Kidney (tissue), 14 donors: ENCODE measurements around the gene RAI1. TPM values are rescaled to one million over a fixed set of nuclear protein-coding genes. Genes with fewer than 3 reads are reported as not detected.

Experiments used
- DNase-seq, 5 donors: peaks; one replicate each; pipeline ENCODE4 v3.0.0-alpha.2; 2013 to 2020
- FAIRE-seq: peaks from 2 replicates; lab custom pipeline; 2012; peaks lifted over from hg19 to GRCh38; lab: Jason Lieb, UNC
- H3K27ac ChIP-seq, 2 donors: one replicate each; pipeline ENCODE4 v1.7.0; 2013; ENCODE audit warnings: low read depth in 2 of 2, low read length in 2 of 2, inconsistent platforms in 1 of 2
- H3K27me3 ChIP-seq: one replicate; pipeline ENCODE4 v1.7.1; 2013; ENCODE audit warnings: low read length, inconsistent platforms; ENCODE audit not compliant: control insufficient read depth, insufficient read depth
- H3K36me3 ChIP-seq, 3 donors: one replicate each; pipeline versions ENCODE4 v1.7.0 to v1.7.1; 2013; ENCODE audit warnings: low read length in 3 of 3, control low read depth in 1 of 3, inconsistent platforms in 1 of 3; ENCODE audit not compliant: insufficient read depth in 3 of 3, control insufficient read depth in 2 of 3
- H3K4me1 ChIP-seq, 3 donors: one replicate each; pipeline versions ENCODE4 v1.7.0 to v1.7.1; 2013; ENCODE audit warnings: low read length in 3 of 3, inconsistent platforms in 1 of 3, low read depth in 1 of 3; ENCODE audit not compliant: control insufficient read depth in 2 of 3, insufficient read depth in 2 of 3
- H3K4me3 ChIP-seq, 3 donors: one replicate each; pipeline versions ENCODE4 v1.7.0 to v1.8.1; 2013; ENCODE audit warnings: low read length in 3 of 3, control low read depth in 1 of 3, inconsistent platforms in 1 of 3
- H3K9ac ChIP-seq, 3 donors: one replicate each; pipeline versions ENCODE4 v1.7.0 to v1.7.1; 2013; ENCODE audit warnings: low read length in 3 of 3, control low read depth in 1 of 3, inconsistent platforms in 1 of 3
- H3K9me3 ChIP-seq, 3 donors: one replicate each; pipeline versions ENCODE4 v1.7.0 to v1.7.1; 2013; ENCODE audit warnings: low read length in 3 of 3, control low read depth in 1 of 3, inconsistent platforms in 1 of 3; ENCODE audit not compliant: control insufficient read depth in 2 of 3, insufficient read depth in 1 of 3
- intact Hi-C: fragments of 100-400 bp; cut with DNase I; formaldehyde crosslinking; loops from one replicate; pipeline ENCODE4 v1.11.1; 2022
- polyA plus RNA-seq: library from polyadenylated mRNA; stranded (reverse); fragments of 350-450 nt; fragmentation: Illumina TruSeq; extraction: RNeasy Lipid Tissue Mini Kit (QIAGEN cat#74804); gene quantifications from one replicate; pipeline ENCODE4 v1.2.3, GENCODE V29; 2014; ENCODE audit warnings: low read depth, low replicate concordance; ENCODE audit not compliant: insufficient read depth
- total RNA-seq: library from RNA; stranded (reverse); fragmentation: NEBNext Ultra II Directional; extraction: Animal tissue kit (Norgen Biotek cat#: 25700); gene quantifications from one replicate; pipeline ENCODE4 v1.2.1, GENCODE V29; 2021
- TF ChIP-seq, protein P1 (sequence below): IDR thresholded peaks from 3 replicates; pipeline ENCODE4 v1.5.1; 2012; ENCODE audit warnings: mild to moderate bottlenecking, moderate library complexity, borderline replicate concordance; ENCODE audit not compliant: insufficient read depth; ENCODE audit errors: extremely low read depth
- donor health status: control.
- donor health status: control.
- donor health status: control.
- donor health status: control.
- donor health status: control.
- donor health status: DM: yes; HTN: yes; CAD: no.
- donor health status: Normal renal cell carcinoma (clear cell type).

RAI1 gene
- total and polyA plus RNA-seq, 2 donors from 2014 or later, result 6.7 to 50.5 TPM

DNA sequence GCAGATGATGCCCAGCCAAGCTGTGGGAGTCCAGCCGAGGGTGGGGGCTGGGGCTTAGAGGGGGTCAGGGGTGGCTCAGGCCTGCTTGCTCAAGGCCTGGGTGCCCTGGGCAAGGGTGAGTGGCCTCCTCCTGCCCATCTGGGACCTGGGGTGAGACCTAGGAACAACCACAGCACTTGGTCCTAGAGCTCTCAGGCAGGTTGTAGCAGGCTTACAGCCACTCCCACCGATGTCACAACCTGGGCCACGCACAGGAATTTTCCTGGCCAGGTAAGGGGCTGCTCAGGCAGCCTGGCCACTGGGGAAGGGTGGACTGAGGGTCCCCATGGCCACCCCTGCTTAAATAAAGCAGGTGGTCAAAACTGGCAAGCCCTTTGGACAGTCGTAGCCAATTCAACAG, 161.8 kb downstream of the RAI1 start:
- FAIRE-seq (no peak), DNase-seq (no peak)
- peaks cover 0 to 2% (median 0%) of the 10 kb centered on the region in 3 donors for H3K36me3 ChIP-seq
- no peaks in the 10 kb centered on the region for H3K27me3 ChIP-seq
- H3K27ac ChIP-seq, result no peak overlapping the region
- H3K4me3 ChIP-seq, result no peak overlapping the region
- no peak overlapping the region for H3K9ac ChIP-seq
- H3K9me3 ChIP-seq, result no peaks in the 10 kb centered on the region
- TF ChIP-seq, protein P1, sequence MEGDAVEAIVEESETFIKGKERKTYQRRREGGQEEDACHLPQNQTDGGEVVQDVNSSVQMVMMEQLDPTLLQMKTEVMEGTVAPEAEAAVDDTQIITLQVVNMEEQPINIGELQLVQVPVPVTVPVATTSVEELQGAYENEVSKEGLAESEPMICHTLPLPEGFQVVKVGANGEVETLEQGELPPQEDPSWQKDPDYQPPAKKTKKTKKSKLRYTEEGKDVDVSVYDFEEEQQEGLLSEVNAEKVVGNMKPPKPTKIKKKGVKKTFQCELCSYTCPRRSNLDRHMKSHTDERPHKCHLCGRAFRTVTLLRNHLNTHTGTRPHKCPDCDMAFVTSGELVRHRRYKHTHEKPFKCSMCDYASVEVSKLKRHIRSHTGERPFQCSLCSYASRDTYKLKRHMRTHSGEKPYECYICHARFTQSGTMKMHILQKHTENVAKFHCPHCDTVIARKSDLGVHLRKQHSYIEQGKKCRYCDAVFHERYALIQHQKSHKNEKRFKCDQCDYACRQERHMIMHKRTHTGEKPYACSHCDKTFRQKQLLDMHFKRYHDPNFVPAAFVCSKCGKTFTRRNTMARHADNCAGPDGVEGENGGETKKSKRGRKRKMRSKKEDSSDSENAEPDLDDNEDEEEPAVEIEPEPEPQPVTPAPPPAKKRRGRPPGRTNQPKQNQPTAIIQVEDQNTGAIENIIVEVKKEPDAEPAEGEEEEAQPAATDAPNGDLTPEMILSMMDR, result no peak
- intact Hi-C loops, result no loop called here
- H3K4me1 ChIP-seq, result peaks cover 0 to 31% (median 24%) of the 10 kb centered on the region in 3 donors

DNA sequence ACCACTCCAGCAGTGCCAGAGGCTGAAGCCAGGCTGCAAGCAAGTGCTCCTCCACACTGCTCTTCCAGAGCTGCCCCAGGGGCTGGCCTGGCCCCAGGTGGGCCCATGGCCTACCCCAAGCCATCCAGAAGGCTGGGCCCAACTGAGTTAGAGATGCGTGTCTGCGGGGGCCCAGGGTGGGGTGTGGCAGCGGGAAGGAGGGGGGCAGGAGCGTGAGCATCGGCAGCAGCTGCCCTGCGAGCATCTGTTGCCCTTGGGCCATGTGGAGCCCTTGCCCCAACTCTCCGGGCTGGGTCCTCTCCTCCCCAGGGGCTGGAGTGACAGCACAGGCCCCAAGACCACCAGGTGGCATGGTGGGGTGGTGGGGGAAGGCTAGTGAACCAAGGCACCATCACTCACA, 162.8 kb downstream of the RAI1 start:
- intact Hi-C loops, result no loop called here

DNA sequence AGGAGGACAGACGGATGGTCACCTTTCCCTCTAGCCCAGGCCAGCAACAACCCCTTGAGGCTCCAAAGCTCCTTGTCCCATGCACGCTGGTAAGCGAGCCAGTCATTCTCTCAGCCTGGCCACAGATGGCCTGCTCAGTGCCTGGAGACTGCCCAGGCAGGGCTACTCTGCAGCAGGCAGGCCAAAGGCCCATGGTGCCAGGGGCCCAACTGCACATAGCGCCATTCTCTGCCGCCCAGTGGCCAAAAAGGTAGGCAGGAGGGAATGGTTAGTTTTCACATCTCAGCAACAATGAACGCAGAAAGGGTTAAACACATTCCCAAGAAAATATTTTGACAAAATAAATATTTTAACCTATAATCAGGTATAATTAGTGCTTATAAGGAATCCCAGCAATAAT, 163.2 kb downstream of the RAI1 start:
- TF ChIP-seq, protein P1, result no peak
- H3K27ac ChIP-seq, result no peak overlapping the region
- FAIRE-seq, result no peak

More for the DNA sequence above, 162.8 kb downstream of the RAI1 start:
- DNase-seq (peak in 1 of 5 donors; percentile 47), FAIRE-seq (no peak)
- H3K9me3 ChIP-seq, result no peaks in the 10 kb centered on the region
- no peak overlapping the region for H3K27ac ChIP-seq
- peaks cover 0 to 2% (median 0%) of the 10 kb centered on the region in 3 donors for H3K36me3 ChIP-seq
- TF ChIP-seq, protein P1, result no peak
- no peak overlapping the region for H3K9ac ChIP-seq
- H3K4me1 ChIP-seq, result peaks cover 0 to 25% (median 24%) of the 10 kb centered on the region in 3 donors
- no peak overlapping the region for H3K4me3 ChIP-seq
- no peaks in the 10 kb centered on the region for H3K27me3 ChIP-seq

More for the DNA sequence above, 163.2 kb downstream of the RAI1 start:
- no peak overlapping the region for H3K9ac ChIP-seq
- intact Hi-C loops, result no loop called here
- H3K4me1 ChIP-seq, result peaks cover 0 to 26% (median 25%) of the 10 kb centered on the region in 3 donors
- H3K9me3 ChIP-seq, result no peaks in the 10 kb centered on the region
- H3K27me3 ChIP-seq, result no peaks in the 10 kb centered on the region
- H3K4me3 ChIP-seq, result no peak overlapping the region
- peaks cover 0 to 2% (median 0%) of the 10 kb centered on the region in 3 donors for H3K36me3 ChIP-seq
- DNase-seq, result peak in 1 of 5 donors; percentile 38
